Measurements from ENCODE around the gene KRTAP10-6.

The KRTAP10-6 gene

GRCh38 chr21:44589586-44590305, 2.6 kb downstream of the KRTAP10-6 start:
- DNase-seq (ENCODE audit: low read depth) = no peak
- no peak overlapping the region for H3K4me3 ChIP-seq (ENCODE audit: control insufficient read depth, low read depth, low read length)
- TF ChIP-seq, protein P1, sequence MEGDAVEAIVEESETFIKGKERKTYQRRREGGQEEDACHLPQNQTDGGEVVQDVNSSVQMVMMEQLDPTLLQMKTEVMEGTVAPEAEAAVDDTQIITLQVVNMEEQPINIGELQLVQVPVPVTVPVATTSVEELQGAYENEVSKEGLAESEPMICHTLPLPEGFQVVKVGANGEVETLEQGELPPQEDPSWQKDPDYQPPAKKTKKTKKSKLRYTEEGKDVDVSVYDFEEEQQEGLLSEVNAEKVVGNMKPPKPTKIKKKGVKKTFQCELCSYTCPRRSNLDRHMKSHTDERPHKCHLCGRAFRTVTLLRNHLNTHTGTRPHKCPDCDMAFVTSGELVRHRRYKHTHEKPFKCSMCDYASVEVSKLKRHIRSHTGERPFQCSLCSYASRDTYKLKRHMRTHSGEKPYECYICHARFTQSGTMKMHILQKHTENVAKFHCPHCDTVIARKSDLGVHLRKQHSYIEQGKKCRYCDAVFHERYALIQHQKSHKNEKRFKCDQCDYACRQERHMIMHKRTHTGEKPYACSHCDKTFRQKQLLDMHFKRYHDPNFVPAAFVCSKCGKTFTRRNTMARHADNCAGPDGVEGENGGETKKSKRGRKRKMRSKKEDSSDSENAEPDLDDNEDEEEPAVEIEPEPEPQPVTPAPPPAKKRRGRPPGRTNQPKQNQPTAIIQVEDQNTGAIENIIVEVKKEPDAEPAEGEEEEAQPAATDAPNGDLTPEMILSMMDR (conservative IDR thresholded peaks at IDR 0.05; ENCODE audit: control insufficient read depth, insufficient read depth, low read depth, low read length) = no peak

- H3K4me3 ChIP-seq (ENCODE audit: control insufficient read depth, low read depth, low read length) = no peak overlapping the region
- no peak for DNase-seq (ENCODE audit: low read depth)
- TF ChIP-seq, protein P1 (conservative IDR thresholded peaks at IDR 0.05; ENCODE audit: control insufficient read depth, insufficient read depth, low read depth, low read length) = no peak
These were observed 3.2 kb downstream of the KRTAP10-6 start for GRCh38 chr21:44589094-44589493.

DNA sequence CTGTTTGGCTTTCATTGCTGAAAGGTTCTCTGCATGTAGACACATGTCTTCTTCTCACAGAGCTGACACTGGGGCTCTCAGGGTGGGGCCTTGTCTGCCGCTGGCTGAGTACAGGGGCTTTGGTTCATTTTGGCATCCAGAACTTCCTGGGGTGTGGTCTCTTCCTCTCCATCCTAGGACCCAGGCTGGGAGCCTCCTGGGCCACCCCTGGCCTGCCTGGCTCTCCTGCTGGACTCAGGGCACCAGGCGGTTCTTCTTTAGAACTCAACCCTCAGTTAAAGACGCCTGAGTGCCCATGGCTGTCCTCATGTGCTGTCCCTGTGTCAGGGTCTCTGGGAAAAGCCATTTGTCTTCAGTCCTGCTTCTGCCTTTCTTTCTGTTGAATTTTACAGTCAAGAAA, 6.4 kb downstream of the KRTAP10-6 start:
- DNase-seq (ENCODE audit: low read depth) = no peak
- no peak overlapping the region for H3K4me3 ChIP-seq (ENCODE audit: control insufficient read depth, low read depth, low read length)
- TF ChIP-seq, protein P1 (conservative IDR thresholded peaks at IDR 0.05; ENCODE audit: control insufficient read depth, insufficient read depth, low read depth, low read length) = no peak

GRCh38 chr21:44583800-44584147, 8.5 kb downstream of the KRTAP10-6 start:
- no peak overlapping the region for H3K4me3 ChIP-seq (ENCODE audit: control insufficient read depth, low read depth, low read length)
- TF ChIP-seq, protein P1 (conservative IDR thresholded peaks at IDR 0.05; ENCODE audit: control insufficient read depth, insufficient read depth, low read depth, low read length) = no peak
- DNase-seq (ENCODE audit: low read depth) = no peak

- TF ChIP-seq, protein P1 (conservative IDR thresholded peaks at IDR 0.05; ENCODE audit: control insufficient read depth, insufficient read depth, low read depth, low read length) = no peak
- H3K4me3 ChIP-seq (ENCODE audit: control insufficient read depth, low read depth, low read length) = no peak overlapping the region
- no peak for DNase-seq (ENCODE audit: low read depth)
These were observed 9.1 kb downstream of the KRTAP10-6 start for GRCh38 chr21:44583089-44583799.

GRCh38 chr21:44582055-44582454, 10.2 kb downstream of the KRTAP10-6 start:
- TF ChIP-seq, protein P1 (conservative IDR thresholded peaks at IDR 0.05; ENCODE audit: control insufficient read depth, insufficient read depth, low read depth, low read length) = no peak
- no peak for DNase-seq (ENCODE audit: low read depth)
- no peak overlapping the region for H3K4me3 ChIP-seq (ENCODE audit: control insufficient read depth, low read depth, low read length)

All from fibroblast of mammary gland (primary cell).